ENCODE results near the gene MRPL14. TPM values are rescaled to one million over a fixed set of nuclear protein-coding genes. Genes with fewer than 3 reads are reported as not detected.

The MRPL14 gene
- total RNA-seq, 1 donor from 2014 or later, result 45.5 TPM

DNA sequence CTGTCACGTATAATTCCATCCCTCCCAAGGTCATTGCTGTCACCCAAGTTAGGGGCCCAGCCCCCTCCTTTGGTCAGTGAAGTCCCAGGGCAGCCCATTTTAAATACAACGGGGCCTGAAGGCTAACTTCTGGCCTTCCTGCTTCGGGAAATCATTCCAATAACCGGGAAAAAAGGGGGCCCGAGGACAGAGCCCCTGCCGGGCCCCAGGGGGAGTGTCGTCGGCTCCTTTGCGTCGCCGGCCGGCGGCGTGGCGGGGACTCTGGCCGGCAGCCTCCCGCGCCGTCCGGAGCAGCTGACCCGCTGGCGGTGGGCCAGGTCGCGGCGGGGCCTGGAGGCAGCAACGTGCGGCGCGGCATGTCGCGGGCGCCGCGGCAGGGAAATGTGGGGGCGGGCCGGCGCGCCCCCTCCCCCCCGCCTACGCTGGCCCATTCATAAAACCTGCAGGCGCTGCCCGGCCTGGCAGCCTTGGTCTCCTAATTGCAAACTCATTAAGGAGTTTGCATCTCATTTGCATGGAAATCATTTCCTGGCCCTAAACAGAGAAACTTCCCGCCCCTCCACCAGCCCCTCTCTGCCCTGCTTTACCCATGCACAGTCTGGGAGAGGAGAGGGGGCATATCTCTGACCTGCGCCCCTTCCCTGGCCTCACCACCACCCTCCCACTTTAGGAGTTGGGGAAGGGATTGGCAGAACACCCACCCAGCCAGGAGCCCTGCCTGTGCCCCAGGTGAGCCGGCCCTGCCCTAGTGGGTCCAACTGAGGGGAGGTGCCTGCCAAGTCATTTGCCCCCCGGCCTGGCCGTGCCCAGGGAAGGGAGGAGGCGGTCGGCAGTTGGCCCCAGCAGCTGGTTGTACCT lies 50.7 kb downstream of the MRPL14 start:
- TF ChIP-seq, protein P1, sequence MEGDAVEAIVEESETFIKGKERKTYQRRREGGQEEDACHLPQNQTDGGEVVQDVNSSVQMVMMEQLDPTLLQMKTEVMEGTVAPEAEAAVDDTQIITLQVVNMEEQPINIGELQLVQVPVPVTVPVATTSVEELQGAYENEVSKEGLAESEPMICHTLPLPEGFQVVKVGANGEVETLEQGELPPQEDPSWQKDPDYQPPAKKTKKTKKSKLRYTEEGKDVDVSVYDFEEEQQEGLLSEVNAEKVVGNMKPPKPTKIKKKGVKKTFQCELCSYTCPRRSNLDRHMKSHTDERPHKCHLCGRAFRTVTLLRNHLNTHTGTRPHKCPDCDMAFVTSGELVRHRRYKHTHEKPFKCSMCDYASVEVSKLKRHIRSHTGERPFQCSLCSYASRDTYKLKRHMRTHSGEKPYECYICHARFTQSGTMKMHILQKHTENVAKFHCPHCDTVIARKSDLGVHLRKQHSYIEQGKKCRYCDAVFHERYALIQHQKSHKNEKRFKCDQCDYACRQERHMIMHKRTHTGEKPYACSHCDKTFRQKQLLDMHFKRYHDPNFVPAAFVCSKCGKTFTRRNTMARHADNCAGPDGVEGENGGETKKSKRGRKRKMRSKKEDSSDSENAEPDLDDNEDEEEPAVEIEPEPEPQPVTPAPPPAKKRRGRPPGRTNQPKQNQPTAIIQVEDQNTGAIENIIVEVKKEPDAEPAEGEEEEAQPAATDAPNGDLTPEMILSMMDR (conservative IDR thresholded peaks at IDR 0.05), result peak; percentile 50
- Mint-ChIP-seq H3K9me3 (no peaks in the 10 kb centered on the region), H3K27me3 (peaks cover 15% of the 10 kb centered on the region), H3K36me3 (no peaks in the 10 kb centered on the region), H3K4me1 (ENCODE audit: unreplicated experiment) (peaks cover 26% of the 10 kb centered on the region), H3K4me3 (peak overlapping the region; percentile 39), H3K27ac (no peak overlapping the region)
- no peak for DNase-seq (ENCODE audit: extremely low spot score, unreplicated experiment)

DNA sequence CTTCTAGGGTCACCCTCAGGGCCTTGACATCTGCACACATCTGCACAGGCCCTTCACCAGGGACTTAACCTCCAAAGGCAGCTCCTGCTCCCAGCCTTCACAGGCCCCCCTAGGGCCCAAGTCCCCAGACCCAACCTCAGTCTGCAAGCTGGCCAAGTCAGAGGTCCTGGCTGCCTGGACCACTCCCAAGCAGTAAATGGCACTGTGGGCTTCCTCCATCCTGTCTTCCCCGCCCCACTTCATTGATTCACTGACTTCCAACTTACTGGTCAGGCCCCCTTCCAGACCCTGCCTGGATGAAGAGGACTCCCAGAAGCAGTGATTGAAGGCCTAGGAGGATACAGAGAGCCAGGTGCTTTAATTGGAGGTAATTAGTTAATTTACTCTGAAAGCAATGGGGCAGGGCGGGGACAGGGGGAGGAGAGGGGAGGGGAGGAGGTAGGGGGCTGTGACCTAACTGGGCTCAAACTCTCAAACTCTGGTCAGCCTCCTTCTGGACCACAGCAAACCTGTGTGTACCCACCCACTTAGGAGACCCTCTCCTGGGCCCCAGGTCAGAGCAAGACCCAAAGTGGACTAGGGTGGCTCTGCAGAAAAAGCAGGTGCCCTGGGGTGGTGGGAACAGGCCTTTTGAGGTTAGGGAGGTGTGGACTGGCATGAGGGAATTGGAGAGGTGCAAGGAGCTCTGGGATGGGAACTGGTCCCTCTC lies 51.5 kb downstream of the MRPL14 start:
- TF ChIP-seq, protein P1 (conservative IDR thresholded peaks at IDR 0.05), result no peak
- H3K9me3 Mint-ChIP-seq, result no peaks in the 10 kb centered on the region
- no peak for DNase-seq (ENCODE audit: extremely low spot score, unreplicated experiment)
- no peak overlapping the region for H3K4me3 Mint-ChIP-seq
- no peaks in the 10 kb centered on the region for H3K36me3 Mint-ChIP-seq
- H3K27me3 Mint-ChIP-seq, result peaks cover 18% of the 10 kb centered on the region
- no peak overlapping the region for H3K27ac Mint-ChIP-seq
- H3K4me1 Mint-ChIP-seq (ENCODE audit: unreplicated experiment), result peaks cover 26% of the 10 kb centered on the region

DNA sequence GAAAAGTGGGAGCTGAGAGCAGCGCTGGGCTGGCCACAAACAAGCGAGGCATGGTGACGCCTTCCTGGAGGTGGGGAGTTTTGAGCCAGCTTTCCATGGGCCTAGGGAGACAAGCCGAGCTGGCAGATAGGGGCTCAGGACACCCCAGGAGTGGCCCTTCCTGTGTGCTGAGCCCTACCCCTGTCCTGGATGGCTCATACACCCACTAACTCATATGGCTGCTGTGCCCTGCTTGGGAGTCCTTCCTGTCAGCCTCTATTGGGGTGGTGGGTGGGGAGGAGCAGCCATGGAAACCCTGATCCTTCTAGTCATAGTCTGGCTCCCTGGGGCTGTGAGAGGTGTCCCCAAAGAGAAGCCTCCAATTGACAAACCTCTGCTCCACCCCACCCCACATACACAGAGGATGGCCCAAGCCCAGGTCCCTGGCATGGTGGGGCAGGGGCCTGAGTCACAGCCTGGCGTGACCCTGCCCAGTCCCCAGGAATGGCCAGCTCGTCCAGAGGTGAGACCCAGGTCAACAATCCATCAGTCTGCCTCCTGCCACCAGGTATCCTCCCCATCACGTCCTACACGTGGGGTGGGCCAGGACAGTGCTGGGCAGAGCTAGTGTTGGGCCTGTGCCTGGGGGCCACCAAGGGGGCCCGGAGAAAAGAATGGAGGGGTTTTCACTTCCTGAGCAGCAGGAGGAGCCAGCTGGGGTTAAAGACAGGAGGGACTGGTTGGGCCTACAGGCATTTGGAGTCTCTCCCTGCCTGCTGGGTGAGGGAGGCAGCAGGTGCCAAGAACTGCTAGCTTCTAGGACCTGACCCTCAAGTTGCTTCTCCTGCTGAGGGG lies 52.2 kb downstream of the MRPL14 start:
- Mint-ChIP-seq H3K27ac (peak overlapping the region; percentile 46), H3K4me1 (ENCODE audit: unreplicated experiment) (peaks cover 26% of the 10 kb centered on the region), H3K9me3 (no peaks in the 10 kb centered on the region), H3K4me3 (peak overlapping the region; percentile 88), H3K27me3 (peaks cover 21% of the 10 kb centered on the region), H3K36me3 (no peaks in the 10 kb centered on the region)
- no peak for DNase-seq (ENCODE audit: extremely low spot score, unreplicated experiment)
- TF ChIP-seq, protein P1 (conservative IDR thresholded peaks at IDR 0.05), result peak; percentile 6

DNA sequence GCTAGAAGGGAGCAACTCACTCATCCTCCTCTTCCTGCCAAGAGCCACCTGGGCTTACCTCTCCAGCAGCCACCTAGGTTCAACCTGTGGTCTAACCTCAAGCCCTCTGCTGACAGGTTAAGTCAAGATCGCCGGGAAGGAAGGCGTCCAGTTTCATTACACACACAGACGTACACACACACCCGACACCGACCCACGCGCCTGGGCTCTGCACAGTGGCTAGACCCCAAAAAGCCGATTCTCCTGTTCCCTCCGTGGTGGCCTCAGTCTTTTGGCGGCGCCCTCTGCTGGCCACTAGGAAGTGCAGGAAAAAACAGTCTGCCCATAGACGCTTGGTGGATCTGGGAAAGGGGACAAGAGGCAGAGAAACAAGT lies 52.8 kb downstream of the MRPL14 start:
- H3K36me3 Mint-ChIP-seq, result no peaks in the 10 kb centered on the region
- H3K4me1 Mint-ChIP-seq (ENCODE audit: unreplicated experiment), result peaks cover 26% of the 10 kb centered on the region
- peak overlapping the region; percentile 46 for H3K27ac Mint-ChIP-seq
- peaks cover 21% of the 10 kb centered on the region for H3K27me3 Mint-ChIP-seq
- TF ChIP-seq, protein P1 (conservative IDR thresholded peaks at IDR 0.05), result peak; percentile 94
- peak overlapping the region; percentile 88 for H3K4me3 Mint-ChIP-seq
- H3K9me3 Mint-ChIP-seq, result no peaks in the 10 kb centered on the region
- no peak for DNase-seq (ENCODE audit: extremely low spot score, unreplicated experiment)

DNA sequence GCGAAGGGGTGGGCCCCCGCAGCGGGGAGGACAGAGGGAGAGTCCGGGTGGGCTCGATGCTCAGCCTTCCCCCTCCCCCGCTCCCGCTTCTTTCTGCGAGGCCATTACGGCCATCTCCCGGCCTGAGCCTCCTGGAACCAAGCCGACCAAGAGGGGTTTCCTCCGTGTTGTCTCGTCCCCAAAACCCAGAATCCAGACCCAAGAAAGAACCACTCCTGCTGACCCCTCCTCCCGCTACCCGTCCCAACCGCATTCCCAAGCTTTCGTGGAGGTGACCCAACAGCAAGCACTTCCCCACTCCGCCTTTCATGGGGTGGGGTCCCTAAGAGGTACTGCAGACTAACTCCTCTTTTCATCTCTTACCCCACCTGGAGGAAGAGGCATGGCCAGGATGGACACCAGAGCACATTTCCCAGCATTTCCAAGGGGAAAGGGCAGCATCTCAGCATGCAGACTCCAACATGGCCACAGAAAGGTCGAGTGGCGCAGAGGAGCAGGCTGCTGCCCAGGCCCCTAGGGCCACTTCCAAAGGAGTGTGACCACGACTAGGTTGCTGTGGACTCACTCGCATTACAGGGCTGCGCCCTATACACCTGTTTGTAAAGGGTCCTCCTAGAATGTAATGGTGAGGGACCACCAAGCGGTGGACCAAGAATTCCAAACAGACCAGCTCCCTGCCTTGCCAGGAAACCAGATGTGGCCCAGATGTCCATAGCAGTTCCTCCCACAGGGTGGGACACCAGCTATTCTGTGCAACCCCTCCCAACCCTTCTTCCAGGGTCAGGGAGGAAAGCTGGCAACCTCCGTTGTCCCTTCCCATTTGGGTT lies 53.4 kb downstream of the MRPL14 start:
- peaks cover 22% of the 10 kb centered on the region for H3K4me1 Mint-ChIP-seq (ENCODE audit: unreplicated experiment)

More for the DNA sequence above, 53.4 kb downstream of the MRPL14 start:
- no peak for DNase-seq (ENCODE audit: extremely low spot score, unreplicated experiment)
- TF ChIP-seq, protein P1 (conservative IDR thresholded peaks at IDR 0.05), result no peak
- Mint-ChIP-seq H3K9me3 (no peaks in the 10 kb centered on the region), H3K36me3 (no peaks in the 10 kb centered on the region), H3K4me3 (peak overlapping the region; percentile 88), H3K27me3 (peaks cover 20% of the 10 kb centered on the region), H3K27ac (peak overlapping the region; percentile 46)

Measured in type B pancreatic cell (in vitro differentiated cells).